ENCODE results near the gene MYLK4.

MYLK4 gene

DNA sequence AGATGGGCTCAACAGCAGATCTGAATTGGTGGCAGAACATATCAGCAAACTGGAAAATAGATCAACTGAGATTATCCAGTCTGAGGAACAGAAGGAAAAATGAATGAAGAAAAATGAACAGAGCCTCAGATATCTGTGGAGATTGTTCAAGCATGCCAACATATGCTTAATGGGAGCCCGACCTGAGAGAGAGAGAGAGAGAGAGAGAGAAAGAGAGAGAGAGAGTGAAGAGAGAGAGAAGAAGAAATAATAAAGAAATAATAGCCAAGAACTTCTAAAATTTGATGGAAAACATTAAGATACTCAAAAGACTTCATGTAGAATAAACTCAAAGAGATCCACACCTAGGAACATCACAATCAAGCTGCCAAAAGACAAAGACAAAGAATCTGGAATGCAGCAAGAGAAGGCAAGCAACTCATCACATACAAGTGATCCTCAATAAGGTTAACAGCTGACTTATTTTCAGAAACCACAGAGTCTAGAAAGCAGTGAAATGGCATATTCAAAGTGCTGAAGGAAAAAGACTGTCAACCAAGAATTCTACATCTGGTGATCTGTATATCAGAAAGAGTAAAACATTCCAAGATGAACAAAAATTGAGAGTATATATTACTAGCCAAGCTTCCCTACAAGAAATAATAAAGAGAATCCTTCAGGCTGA is 97.2 kb downstream of the MYLK4 start:
- no peaks in the 10 kb centered on the region for H3K9me3 ChIP-seq (ENCODE audit: low read depth, low read length)
- no peaks in the 10 kb centered on the region for H3K36me3 ChIP-seq (ENCODE audit: insufficient read depth, low read length)
- no peak for DNase-seq (ENCODE audit: low read depth, low spot score)
- H3K4me3 ChIP-seq = no peak overlapping the region
- H3K27ac ChIP-seq = no peak overlapping the region
- TF ChIP-seq POLR2AphosphoS5 (IDR thresholded peaks at IDR 0.05; ENCODE audit: borderline replicate concordance, low read depth, low read length) (no peak), FOXP2 (optimal IDR thresholded peaks at IDR 0.05; ENCODE audit: control extremely low read depth, extremely low read length, insufficient read depth) (no peak), EZH2 (IDR thresholded peaks at IDR 0.05) (no peak)
- H3K9ac ChIP-seq (ENCODE audit: insufficient read length) = no peak overlapping the region

GRCh38 chr6:2652611-2653010 is 98.1 kb downstream of the MYLK4 start:
- no peak overlapping the region for H3K4me3 ChIP-seq
- TF ChIP-seq FOXP2 (optimal IDR thresholded peaks at IDR 0.05; ENCODE audit: control extremely low read depth, extremely low read length, insufficient read depth) (no peak), EZH2 (IDR thresholded peaks at IDR 0.05) (no peak), POLR2AphosphoS5 (IDR thresholded peaks at IDR 0.05; ENCODE audit: borderline replicate concordance, low read depth, low read length) (no peak)
- no peak overlapping the region for H3K27ac ChIP-seq
- no peak overlapping the region for H3K9ac ChIP-seq (ENCODE audit: insufficient read length)
- H3K36me3 ChIP-seq (ENCODE audit: insufficient read depth, low read length) = no peaks in the 10 kb centered on the region
- DNase-seq (ENCODE audit: low read depth, low spot score) = no peak
- no peaks in the 10 kb centered on the region for H3K9me3 ChIP-seq (ENCODE audit: low read depth, low read length)

DNA sequence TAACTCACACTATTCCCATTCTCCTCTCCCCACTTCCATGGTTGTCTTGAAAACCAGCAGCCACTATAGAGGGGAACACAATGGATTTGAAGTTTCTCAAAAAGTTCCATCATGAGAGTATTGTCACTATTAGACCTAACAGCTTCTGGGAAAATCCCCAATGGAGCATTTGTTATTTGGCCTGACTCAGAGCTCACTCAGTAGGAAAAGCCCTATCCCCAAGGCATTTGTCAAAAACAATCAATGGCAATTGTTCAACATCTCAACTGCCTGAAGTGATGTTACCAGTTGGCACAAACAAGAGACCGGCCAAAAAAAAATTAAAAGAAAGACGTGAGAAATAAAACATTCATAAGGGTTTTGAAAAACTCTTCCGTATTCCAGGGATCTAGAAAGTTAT is 98.8 kb downstream of the MYLK4 start:
- H3K9ac ChIP-seq (ENCODE audit: insufficient read length) = no peak overlapping the region
- H3K9me3 ChIP-seq (ENCODE audit: low read depth, low read length) = no peaks in the 10 kb centered on the region
- H3K27ac ChIP-seq = no peak overlapping the region
- no peak overlapping the region for H3K4me3 ChIP-seq
- H3K36me3 ChIP-seq (ENCODE audit: insufficient read depth, low read length) = no peaks in the 10 kb centered on the region
- TF ChIP-seq EZH2 (IDR thresholded peaks at IDR 0.05) = no peak
- TF ChIP-seq FOXP2 (optimal IDR thresholded peaks at IDR 0.05; ENCODE audit: control extremely low read depth, extremely low read length, insufficient read depth) = no peak
- no peak for TF ChIP-seq POLR2AphosphoS5 (IDR thresholded peaks at IDR 0.05; ENCODE audit: borderline replicate concordance, low read depth, low read length)
- DNase-seq (ENCODE audit: low read depth, low spot score) = no peak

DNA sequence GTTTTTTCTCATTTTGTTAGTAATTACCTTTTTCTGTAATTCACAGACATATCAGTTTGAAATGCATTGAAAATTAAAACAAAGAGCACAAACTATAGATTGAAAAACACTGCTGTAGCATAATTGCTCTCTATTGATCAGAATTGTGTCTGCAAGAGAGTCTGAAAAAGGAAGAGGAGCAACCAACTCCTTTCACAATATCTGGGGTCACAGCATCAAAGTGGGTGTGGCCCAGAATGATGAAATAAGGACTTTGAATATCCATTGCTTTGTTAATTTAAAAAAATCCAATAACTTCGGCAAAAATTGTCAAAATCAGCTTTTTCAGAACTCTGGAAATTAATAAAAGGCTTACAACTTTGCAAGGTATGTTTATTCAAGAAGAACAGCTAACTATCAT is 99.2 kb downstream of the MYLK4 start:
- no peak overlapping the region for H3K27ac ChIP-seq
- no peak overlapping the region for H3K9ac ChIP-seq (ENCODE audit: insufficient read length)
- TF ChIP-seq POLR2AphosphoS5 (IDR thresholded peaks at IDR 0.05; ENCODE audit: borderline replicate concordance, low read depth, low read length) (no peak), EZH2 (IDR thresholded peaks at IDR 0.05) (no peak), FOXP2 (optimal IDR thresholded peaks at IDR 0.05; ENCODE audit: control extremely low read depth, extremely low read length, insufficient read depth) (no peak)
- no peaks in the 10 kb centered on the region for H3K9me3 ChIP-seq (ENCODE audit: low read depth, low read length)
- H3K36me3 ChIP-seq (ENCODE audit: insufficient read depth, low read length) = no peaks in the 10 kb centered on the region
- DNase-seq (ENCODE audit: low read depth, low spot score) = no peak
- H3K4me3 ChIP-seq = no peak overlapping the region

DNA sequence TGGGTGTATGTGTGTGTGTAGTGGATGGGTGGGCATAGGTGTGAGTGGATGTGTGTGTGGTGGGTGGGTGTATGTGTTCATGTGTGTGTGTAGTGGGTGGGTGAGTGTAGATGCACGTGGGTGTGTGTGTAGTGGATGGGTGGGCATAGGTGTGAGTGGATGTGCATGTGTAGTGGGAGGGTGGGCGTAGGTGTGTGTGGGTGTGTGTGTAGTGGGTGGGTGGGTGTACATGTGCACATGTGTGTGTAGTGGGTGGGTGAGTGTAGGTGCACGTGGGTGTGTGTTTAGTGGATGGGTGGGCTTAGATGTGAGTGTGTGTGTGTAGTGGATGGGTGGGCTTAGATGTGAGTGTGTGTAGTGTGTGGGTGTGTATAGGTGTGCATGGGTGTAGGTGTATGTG is 104.4 kb downstream of the MYLK4 start:
- no peak overlapping the region for H3K9ac ChIP-seq (ENCODE audit: insufficient read length)
- TF ChIP-seq POLR2AphosphoS5 (IDR thresholded peaks at IDR 0.05; ENCODE audit: borderline replicate concordance, low read depth, low read length) (no peak), EZH2 (IDR thresholded peaks at IDR 0.05) (no peak), FOXP2 (optimal IDR thresholded peaks at IDR 0.05; ENCODE audit: control extremely low read depth, extremely low read length, insufficient read depth) (no peak)
- no peak overlapping the region for H3K4me3 ChIP-seq
- DNase-seq (ENCODE audit: low read depth, low spot score) = no peak
- no peak overlapping the region for H3K27ac ChIP-seq
- no peaks in the 10 kb centered on the region for H3K36me3 ChIP-seq (ENCODE audit: insufficient read depth, low read length)
- H3K9me3 ChIP-seq (ENCODE audit: low read depth, low read length) = no peaks in the 10 kb centered on the region

DNA sequence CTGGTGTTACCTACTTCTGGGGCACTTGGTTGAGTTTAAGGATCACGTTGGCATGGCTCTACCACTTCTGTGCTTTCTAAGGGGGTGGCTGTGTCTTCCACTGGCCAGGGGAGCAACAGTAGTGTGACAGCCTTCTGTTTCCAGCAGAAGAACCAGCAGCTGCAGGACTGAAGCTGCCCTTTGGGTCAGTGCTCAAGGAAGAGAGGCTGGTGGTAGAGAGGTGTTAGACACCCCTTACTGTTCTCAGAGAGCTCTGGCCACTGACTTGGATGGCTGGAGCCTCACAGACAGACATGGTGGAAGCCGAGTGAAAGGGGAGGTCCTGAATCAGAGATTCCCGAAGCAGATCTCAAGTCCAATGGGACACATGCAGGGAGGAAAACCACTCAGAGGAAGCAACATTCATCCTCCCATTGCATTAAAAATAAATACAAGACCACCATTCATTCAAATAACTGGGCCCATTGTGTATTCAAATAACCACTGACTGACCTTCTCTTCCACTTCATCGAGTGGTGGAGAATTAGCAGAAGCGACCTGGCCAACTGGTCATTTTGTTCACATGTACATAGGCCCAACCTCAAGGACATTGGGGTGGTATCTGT is 106.7 kb downstream of the MYLK4 start:
- no peak for DNase-seq (ENCODE audit: low read depth, low spot score)
- H3K36me3 ChIP-seq (ENCODE audit: insufficient read depth, low read length) = no peaks in the 10 kb centered on the region
- H3K27ac ChIP-seq = no peak overlapping the region
- H3K9ac ChIP-seq (ENCODE audit: insufficient read length) = no peak overlapping the region
- H3K4me3 ChIP-seq = no peak overlapping the region
- H3K9me3 ChIP-seq (ENCODE audit: low read depth, low read length) = no peaks in the 10 kb centered on the region
- TF ChIP-seq POLR2AphosphoS5 (IDR thresholded peaks at IDR 0.05; ENCODE audit: borderline replicate concordance, low read depth, low read length) (no peak), FOXP2 (optimal IDR thresholded peaks at IDR 0.05; ENCODE audit: control extremely low read depth, extremely low read length, insufficient read depth) (no peak), EZH2 (IDR thresholded peaks at IDR 0.05) (no peak)

- no peaks in the 10 kb centered on the region for H3K36me3 ChIP-seq (ENCODE audit: insufficient read depth, low read length)
- no peak for DNase-seq (ENCODE audit: low read depth, low spot score)
- TF ChIP-seq POLR2AphosphoS5 (IDR thresholded peaks at IDR 0.05; ENCODE audit: borderline replicate concordance, low read depth, low read length) = no peak
- no peak for TF ChIP-seq FOXP2 (optimal IDR thresholded peaks at IDR 0.05; ENCODE audit: control extremely low read depth, extremely low read length, insufficient read depth)
- TF ChIP-seq EZH2 (IDR thresholded peaks at IDR 0.05) = no peak
- H3K9ac ChIP-seq (ENCODE audit: insufficient read length) = no peak overlapping the region
- H3K9me3 ChIP-seq (ENCODE audit: low read depth, low read length) = no peaks in the 10 kb centered on the region
- H3K4me3 ChIP-seq = no peak overlapping the region
- no peak overlapping the region for H3K27ac ChIP-seq
These were observed 107.6 kb downstream of the MYLK4 start for GRCh38 chr6:2643130-2643529.

DNA sequence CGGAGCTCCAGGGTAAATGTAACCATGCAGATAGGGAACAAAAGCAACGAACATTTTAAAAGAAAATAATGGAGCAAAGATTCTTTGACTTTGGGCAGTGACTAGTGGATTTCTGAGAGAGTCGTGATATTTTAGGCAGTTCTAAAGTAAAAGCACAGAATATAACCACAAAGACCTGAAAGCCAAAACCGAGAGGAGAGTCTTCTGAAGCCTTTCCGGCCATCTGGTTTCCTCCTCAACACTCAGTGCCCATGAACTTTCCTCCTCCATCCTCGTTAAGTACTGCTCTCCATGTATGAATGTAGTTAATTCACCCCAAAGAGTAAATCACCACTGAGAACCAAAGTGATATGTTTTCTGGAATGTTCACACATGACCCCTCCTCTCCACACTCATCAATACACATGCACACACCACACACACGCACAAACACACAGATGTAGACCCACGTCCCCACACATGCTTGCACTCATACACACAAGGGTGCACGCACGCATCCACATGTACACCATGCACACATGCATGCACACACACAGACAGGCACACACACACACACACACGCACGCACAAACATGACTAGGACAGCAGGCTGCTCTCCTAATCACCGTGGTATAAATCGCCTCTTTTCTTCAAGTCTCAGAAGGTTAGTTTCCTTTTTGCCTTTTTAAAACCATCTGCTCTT is 109.5 kb downstream of the MYLK4 start:
- Histone ChIP-seq H3K4me3 (no peak overlapping the region), H3K9me3 (ENCODE audit: low read depth, low read length) (no peaks in the 10 kb centered on the region), H3K36me3 (ENCODE audit: insufficient read depth, low read length) (no peaks in the 10 kb centered on the region), H3K27ac (no peak overlapping the region), H3K9ac (ENCODE audit: insufficient read length) (no peak overlapping the region)
- DNase-seq (ENCODE audit: low read depth, low spot score) = no peak
- TF ChIP-seq EZH2 (IDR thresholded peaks at IDR 0.05) (no peak), FOXP2 (optimal IDR thresholded peaks at IDR 0.05; ENCODE audit: control extremely low read depth, extremely low read length, insufficient read depth) (no peak), POLR2AphosphoS5 (IDR thresholded peaks at IDR 0.05; ENCODE audit: borderline replicate concordance, low read depth, low read length) (no peak)

Measured in SK-N-MC (cell line).